A549 (cell line): ENCODE data around the gene EPS8L2. TPM values are rescaled to one million over a fixed set of nuclear protein-coding genes. Genes with fewer than 3 reads are reported as not detected.

Experiments
- ATAC-seq, 2 experiments: fragments of 200-7000 bp in 1 of 2; fragments of >200 bp in 1 of 2; cut with Nextera tagmentation in 1 of 2; cut with Tn5 transposase in 1 of 2; 3 replicates each; pipeline versions ENCODE4 v1.8.0 to v1.9.1; 2018 to 2020; ENCODE audit warnings: mild to moderate bottlenecking in 1 of 2, moderate library complexity in 1 of 2
- CTCF ChIA-PET: fragments of 300-600 bp; sonication (Branson Sonifier 250); formaldehyde crosslinking; extraction: SDS; loops from one replicate; lab custom pipeline; 2021; ENCODE audit warnings: antibody characterized with exemption, inconsistent platforms; lab: Yijun Ruan, JAX
- POLR2A ChIA-PET: fragments of 350-600 bp; formaldehyde crosslinking; extraction: SDS; loops from one replicate; lab custom pipeline; 2021; ENCODE audit warnings: antibody characterized with exemption, inconsistent platforms; lab: Yijun Ruan, JAX
- DNase-seq, 2 experiments: peaks; one replicate each; pipeline versions ENCODE4 v3.0.0 to v3.0.0-alpha.2; 2011 to 2016; ENCODE audit warnings: low read depth in 1 of 2, low spot score in 1 of 2
- FAIRE-seq: peaks from 2 replicates; lab custom pipeline; 2011; peaks lifted over from hg19 to GRCh38; lab: Jason Lieb, UNC
- H3K27ac ChIP-seq, 2 experiments: fragments of >200 bp; sonication (Bioruptor Twin); formaldehyde crosslinking; 3 replicates each; pipeline ENCODE4 v1.5.1; 2016 to 2017
- H3K4me1 ChIP-seq: fragments of >200 bp; sonication (Bioruptor Twin); formaldehyde crosslinking; 3 replicates; pipeline ENCODE4 v1.6.1; 2016
- H3K4me2 ChIP-seq: fragments of >200 bp; sonication (Bioruptor Twin); formaldehyde crosslinking; 3 replicates; pipeline ENCODE4 v1.6.1; 2016
- H3K4me3 ChIP-seq: fragments of >200 bp; sonication (Bioruptor Twin); formaldehyde crosslinking; 3 replicates; pipeline ENCODE4 v1.5.1; 2016
- H3K9me3 ChIP-seq: fragments of >200 bp; sonication (Bioruptor Twin); formaldehyde crosslinking; 3 replicates; pipeline ENCODE4 v1.6.1; 2016
- BHLHE40 ChIP-seq: IDR thresholded peaks from 2 replicates; pipeline ENCODE4 v1.6.1; 2012; ENCODE audit warnings: low read depth, low read length, inconsistent platforms
- CHD4 ChIP-seq: fragments of 200-600 bp; sonication (generic); IDR thresholded peaks from 2 replicates; pipeline ENCODE4 v1.6.1; 2016; ENCODE audit warnings: antibody characterized with exemption, mild to moderate bottlenecking, borderline replicate concordance
- EHMT2 ChIP-seq: fragments of 200-600 bp; sonication (generic); IDR thresholded peaks from 2 replicates; pipeline ENCODE4 v1.6.1; 2016; ENCODE audit warnings: antibody characterized with exemption, low read depth, mild to moderate bottlenecking, moderate library complexity
- EP300 ChIP-seq, 2 experiments: fragments of >200 bp; sonication (Bioruptor Twin); formaldehyde crosslinking; IDR thresholded peaks; 2 replicates in 1 of 2; 3 replicates in 1 of 2; pipeline ENCODE4 v1.6.1; 2016 to 2017
- ESRRA ChIP-seq: fragments of 150-350 bp; IDR thresholded peaks from 2 replicates; pipeline ENCODE4 v1.6.1; 2014; ENCODE audit warnings: mild to moderate bottlenecking, low read length, borderline replicate concordance
- FOSB ChIP-seq: fragments of 250-450 bp; sonication (Bioruptor Pico); IDR thresholded peaks from 2 replicates; pipeline ENCODE4 v1.5.0; 2020; ENCODE audit warnings: mild to moderate bottlenecking, moderate library complexity
- FOSL2 ChIP-seq, 2 experiments: fragments of 450-650 bp in 1 of 2; fragments of >200 bp in 1 of 2; sonication (Bioruptor Twin) in 1 of 2; formaldehyde crosslinking; IDR thresholded peaks; 2 replicates each; pipeline versions ENCODE4 v1.5.0 to v1.6.1; 2016 to 2020; ENCODE audit warnings: mild to moderate bottlenecking in 1 of 2, moderate library complexity in 1 of 2
- GATA3 ChIP-seq: IDR thresholded peaks from 2 replicates; pipeline ENCODE4 v1.6.1; 2012; ENCODE audit warnings: borderline replicate concordance
- HOXB5 ChIP-seq: fragments of 250-450 bp; sonication (Bioruptor Pico); IDR thresholded peaks from 2 replicates; pipeline ENCODE4 v1.5.0; 2020; ENCODE audit warnings: mild to moderate bottlenecking, moderate library complexity
- JUN ChIP-seq, 2 experiments: fragments of >200 bp; sonication (Bioruptor Twin); formaldehyde crosslinking; IDR thresholded peaks; 2 replicates in 1 of 2; 3 replicates in 1 of 2; pipeline ENCODE4 v1.6.1; 2016 to 2017
- NPAS2 ChIP-seq: fragments of 250-450 bp; sonication (Bioruptor Pico); IDR thresholded peaks from 2 replicates; pipeline ENCODE4 v1.8.0; 2022; ENCODE audit warnings: mild to moderate bottlenecking, moderate library complexity, borderline replicate concordance
- PHF8 ChIP-seq: fragments of 200-600 bp; sonication (generic); IDR thresholded peaks from 2 replicates; pipeline ENCODE4 v1.6.1; 2016; ENCODE audit warnings: low read depth, mild to moderate bottlenecking, antibody characterized with exemption, moderate library complexity, borderline replicate concordance
- POLR2A ChIP-seq: IDR thresholded peaks from 2 replicates; pipeline ENCODE4 v1.6.1; 2012; ENCODE audit warnings: mild to moderate bottlenecking, low read length
- POLR2AphosphoS2 ChIP-seq: conservative IDR thresholded peaks from 2 replicates; pipeline ENCODE4 v1.6.1; 2012; ENCODE audit warnings: low read length, improper control_type of control experiment, inconsistent platforms
- RAD21 ChIP-seq, 2 experiments: fragments of >200 bp in 1 of 2; sonication (Bioruptor Twin) in 1 of 2; formaldehyde crosslinking in 1 of 2; IDR thresholded peaks in 1 of 2; conservative IDR thresholded peaks in 1 of 2; 2 replicates in 1 of 2; 3 replicates in 1 of 2; pipeline ENCODE4 v1.6.1; 2012 to 2018; ENCODE audit warnings: inconsistent platforms in 1 of 2
- RFX5 ChIP-seq: fragments of 450-650 bp; IDR thresholded peaks from 2 replicates; pipeline ENCODE4 v1.7.1; 2014; ENCODE audit warnings: antibody characterized with exemption, mild to moderate bottlenecking, moderate library complexity
- TP53 ChIP-seq: fragments of 250-450 bp; sonication (Bioruptor Pico); IDR thresholded peaks from 2 replicates; pipeline ENCODE4 v1.5.0; 2021; ENCODE audit warnings: mild to moderate bottlenecking, moderate library complexity
- WGBS: methylation state at CpG from one replicate; pipeline ENCODE4 v1.1.6; 2017; ENCODE audit errors: missing lambda C conversion rate; 5-methylcytosine and 5-hydroxymethylcytosine counted together
- polyA plus RNA-seq, 4 experiments: library from polyadenylated mRNA; depleted of rRNA in 3 of 4; stranded (reverse); fragments of >200 nt; fragmentation: RNase III in 1 of 4; extraction: RNeasy Plus Mini Kit Qiagen cat#74134 plus additional on column Dnase treatment in 1 of 4; gene quantifications; 2 replicates in 3 of 4; 3 replicates in 1 of 4; pipeline ENCODE4 v1.2.3, GENCODE V29; 2011 to 2017
- TF ChIP-seq, protein P1 (sequence below): IDR thresholded peaks from 2 replicates; pipeline ENCODE4 v1.6.1; 2012
- TF ChIP-seq, protein P2 (sequence below): IDR thresholded peaks from 2 replicates; pipeline ENCODE4 v1.6.1; 2012; ENCODE audit warnings: low read depth, borderline replicate concordance
- TF ChIP-seq, protein P3 (sequence below): fragments of 250-450 bp; sonication (Bioruptor Pico); IDR thresholded peaks from 2 replicates; pipeline ENCODE4 v1.5.0; 2021; ENCODE audit warnings: mild to moderate bottlenecking, moderate library complexity, borderline replicate concordance
- TF ChIP-seq, protein P4 (sequence below): fragments of >200 bp; sonication (Bioruptor Twin); formaldehyde crosslinking; IDR thresholded peaks from 3 replicates; pipeline ENCODE4 v1.5.1; 2016
- TF ChIP-seq, protein P5 (sequence below): IDR thresholded peaks from 2 replicates; pipeline ENCODE4 v1.6.1; 2012

EPS8L2 gene
- polyA plus RNA-seq, 2 of the 4 experiments (the other 2 are of a cell fraction): 60.7 to 154 TPM

DNA sequence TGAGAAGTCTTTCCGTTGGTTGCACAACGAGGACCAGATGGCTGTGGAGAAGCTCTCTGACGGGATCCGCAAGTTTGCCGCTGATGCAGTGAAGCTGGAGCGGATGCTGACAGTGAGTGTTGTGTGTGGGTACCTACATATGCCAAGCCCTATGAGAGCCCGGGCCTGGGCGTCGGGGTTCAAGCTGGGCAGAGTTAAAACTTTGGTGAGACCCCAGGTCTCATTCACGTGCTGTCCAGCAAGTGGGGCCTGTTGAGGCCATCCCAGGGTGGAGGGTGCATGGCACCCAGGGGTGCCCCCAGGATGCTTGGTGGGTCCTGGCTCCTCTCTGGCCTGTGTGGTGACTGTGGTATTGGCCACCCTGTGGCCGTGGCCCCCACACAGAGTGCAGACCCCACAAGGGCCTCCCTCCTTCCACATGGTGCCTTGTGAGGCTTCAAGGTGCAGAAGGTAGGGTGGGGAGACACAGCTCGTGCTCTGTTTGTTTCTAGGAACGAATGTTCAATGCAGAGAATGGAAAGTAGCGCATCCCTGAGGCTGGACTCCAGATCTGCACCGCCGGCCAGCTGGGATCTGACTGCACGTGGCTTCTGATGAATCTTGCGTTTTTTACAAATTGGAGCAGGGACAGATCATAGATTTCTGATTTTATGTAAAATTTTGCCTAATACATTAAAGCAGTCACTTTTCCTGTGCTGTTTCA, 58.4 kb downstream of the EPS8L2 start:
- Histone ChIP-seq H3K4me2 (no peak overlapping the region), H3K9me3 (no peaks in the 10 kb centered on the region), H3K4me3 (no peak overlapping the region), H3K27ac (no peak overlapping the region), H3K4me1 (peaks cover 29% of the 10 kb centered on the region)
- TF ChIP-seq POLR2AphosphoS2 (no peak), JUN (IDR thresholded peaks at IDR 0.05) (no peak; a peak in 2 of 5 replicates), FOSB (CRISPR knock-in tag) (no peak), CHD4 (no peak), NPAS2 (CRISPR knock-in tag) (no peak), RFX5 (no peak), POLR2A (no peak), BHLHE40 (no peak), TP53 (no peak)
- TF ChIP-seq, protein P1, sequence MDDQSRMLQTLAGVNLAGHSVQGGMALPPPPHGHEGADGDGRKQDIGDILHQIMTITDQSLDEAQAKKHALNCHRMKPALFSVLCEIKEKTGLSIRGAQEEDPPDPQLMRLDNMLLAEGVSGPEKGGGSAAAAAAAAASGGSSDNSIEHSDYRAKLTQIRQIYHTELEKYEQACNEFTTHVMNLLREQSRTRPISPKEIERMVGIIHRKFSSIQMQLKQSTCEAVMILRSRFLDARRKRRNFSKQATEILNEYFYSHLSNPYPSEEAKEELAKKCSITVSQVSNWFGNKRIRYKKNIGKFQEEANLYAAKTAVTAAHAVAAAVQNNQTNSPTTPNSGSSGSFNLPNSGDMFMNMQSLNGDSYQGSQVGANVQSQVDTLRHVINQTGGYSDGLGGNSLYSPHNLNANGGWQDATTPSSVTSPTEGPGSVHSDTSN: no peak
- TF ChIP-seq, protein P2, sequence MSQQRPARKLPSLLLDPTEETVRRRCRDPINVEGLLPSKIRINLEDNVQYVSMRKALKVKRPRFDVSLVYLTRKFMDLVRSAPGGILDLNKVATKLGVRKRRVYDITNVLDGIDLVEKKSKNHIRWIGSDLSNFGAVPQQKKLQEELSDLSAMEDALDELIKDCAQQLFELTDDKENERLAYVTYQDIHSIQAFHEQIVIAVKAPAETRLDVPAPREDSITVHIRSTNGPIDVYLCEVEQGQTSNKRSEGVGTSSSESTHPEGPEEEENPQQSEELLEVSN: no peak
- no peak for FAIRE-seq
- ChIA-PET CTCF (interaction anchor here (0.6 to 5.4 kb wide), 12 partner anchors 8 to 210 kb away, joined by 3 to 44 read pairs (median 5); partner anchors contain the start of genes GATD1, TALDO1 and TMEM80), POLR2A (interaction anchor here (0.6 to 0.9 kb wide), 2 partner anchors 17 to 70 kb away, joined by 3 read pairs; partner anchors contain the start of genes DEAF1 and TALDO1)
- 90% methylated on average over 18 of the region's 18 CpGs for WGBS
- ATAC-seq: peak in 1 of 2 experiments; percentile 3; a peak in 3 of 6 replicates
- no peak for DNase-seq

DNA sequence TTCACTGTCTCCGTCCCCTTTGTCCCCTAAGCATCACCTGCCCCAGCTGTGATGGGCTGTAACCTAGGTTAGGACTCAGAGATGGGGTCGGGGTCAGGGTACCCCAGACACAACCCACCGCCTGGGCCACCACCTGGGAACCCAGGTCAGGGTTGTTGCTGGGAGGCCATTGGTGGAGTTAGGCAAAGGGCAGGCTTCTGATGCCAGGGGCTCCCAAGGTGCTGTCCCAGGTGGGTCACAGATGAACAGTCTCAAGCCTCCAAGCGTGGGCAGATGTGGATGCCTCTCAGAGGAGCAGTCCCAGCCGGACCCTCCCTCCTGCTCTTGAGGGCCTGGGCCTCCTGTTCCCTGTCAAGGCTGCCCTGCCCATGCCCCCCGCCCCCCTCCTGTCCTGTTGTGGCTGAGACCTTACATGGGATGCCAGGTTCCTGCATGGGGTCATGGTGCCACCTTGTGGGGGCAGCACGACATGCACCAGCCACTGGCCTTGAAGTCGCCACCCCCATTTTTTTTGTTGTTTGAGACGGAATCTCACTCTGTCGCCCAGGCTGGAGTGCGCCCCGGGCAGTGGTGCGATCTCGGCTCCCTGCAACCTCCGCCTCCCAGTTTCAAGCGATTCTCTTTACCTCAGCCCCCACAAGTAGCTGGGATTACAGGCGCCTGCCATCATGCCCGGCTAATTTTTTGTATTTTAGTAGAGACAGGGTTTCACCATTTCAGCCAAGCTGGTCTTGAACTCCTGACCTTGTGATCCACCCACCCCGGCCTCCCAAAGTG, 59.2 kb downstream of the EPS8L2 start:
- H3K4me2 ChIP-seq: no peak overlapping the region
- FAIRE-seq (no peak), DNase-seq (peak; percentile 60 to 82), ATAC-seq (peak; percentile 63 to 64)
- H3K4me3 ChIP-seq: no peak overlapping the region
- WGBS: 63% methylated on average over 16 of the region's 19 CpGs
- CTCF ChIA-PET: interaction anchor here (0.6 to 5.4 kb wide), 21 partner anchors 9 to 211 kb away, joined by 3 to 44 read pairs (median 4); partner anchors contain the start of genes GATD1, TALDO1 and TMEM80
- H3K9me3 ChIP-seq: no peaks in the 10 kb centered on the region
- peak overlapping the region in 1 of 2 experiments; percentile 56; a peak in 2 of 6 replicates for H3K27ac ChIP-seq
- peaks cover 29% of the 10 kb centered on the region for H3K4me1 ChIP-seq
- POLR2A ChIA-PET: interaction anchor here (0.9 kb wide), 1 partner anchor 18 kb away, joined by 3 read pairs; the partner anchor contains the start of gene TALDO1
- TF ChIP-seq POLR2AphosphoS2 (peak; percentile 81), RAD21 (conservative IDR thresholded peaks at IDR 0.05 in 1 of 2, IDR thresholded peaks at IDR 0.05 in 1 of 2) (peak; percentile 59 to 69), FOSB (CRISPR knock-in tag) (no peak), EHMT2 (no peak), RFX5 (no peak), FOSL2 (IDR thresholded peaks at IDR 0.05) (no peak), FOSL2 (CRISPR knock-in tag; IDR thresholded peaks at IDR 0.05) (no peak), ESRRA (no peak), EP300 (IDR thresholded peaks at IDR 0.05) (no peak), POLR2A (no peak), PHF8 (no peak), GATA3 (0 out of 2 replicates have a peak, but pooled peaks have one; percentile 18), TP53 (peak; percentile 88), HOXB5 (CRISPR knock-in tag) (no peak)
- TF ChIP-seq, protein P3, sequence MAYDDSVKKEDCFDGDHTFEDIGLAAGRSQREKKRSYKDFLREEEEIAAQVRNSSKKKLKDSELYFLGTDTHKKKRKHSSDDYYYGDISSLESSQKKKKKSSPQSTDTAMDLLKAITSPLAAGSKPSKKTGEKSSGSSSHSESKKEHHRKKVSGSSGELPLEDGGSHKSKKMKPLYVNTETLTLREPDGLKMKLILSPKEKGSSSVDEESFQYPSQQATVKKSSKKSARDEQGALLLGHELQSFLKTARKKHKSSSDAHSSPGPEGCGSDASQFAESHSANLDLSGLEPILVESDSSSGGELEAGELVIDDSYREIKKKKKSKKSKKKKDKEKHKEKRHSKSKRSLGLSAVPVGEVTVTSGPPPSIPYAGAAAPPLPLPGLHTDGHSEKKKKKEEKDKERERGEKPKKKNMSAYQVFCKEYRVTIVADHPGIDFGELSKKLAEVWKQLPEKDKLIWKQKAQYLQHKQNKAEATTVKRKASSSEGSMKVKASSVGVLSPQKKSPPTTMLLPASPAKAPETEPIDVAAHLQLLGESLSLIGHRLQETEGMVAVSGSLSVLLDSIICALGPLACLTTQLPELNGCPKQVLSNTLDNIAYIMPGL (CRISPR knock-in tag): 0 out of 2 replicates have a peak, but pooled peaks have one; percentile 40
- TF ChIP-seq, protein P4, sequence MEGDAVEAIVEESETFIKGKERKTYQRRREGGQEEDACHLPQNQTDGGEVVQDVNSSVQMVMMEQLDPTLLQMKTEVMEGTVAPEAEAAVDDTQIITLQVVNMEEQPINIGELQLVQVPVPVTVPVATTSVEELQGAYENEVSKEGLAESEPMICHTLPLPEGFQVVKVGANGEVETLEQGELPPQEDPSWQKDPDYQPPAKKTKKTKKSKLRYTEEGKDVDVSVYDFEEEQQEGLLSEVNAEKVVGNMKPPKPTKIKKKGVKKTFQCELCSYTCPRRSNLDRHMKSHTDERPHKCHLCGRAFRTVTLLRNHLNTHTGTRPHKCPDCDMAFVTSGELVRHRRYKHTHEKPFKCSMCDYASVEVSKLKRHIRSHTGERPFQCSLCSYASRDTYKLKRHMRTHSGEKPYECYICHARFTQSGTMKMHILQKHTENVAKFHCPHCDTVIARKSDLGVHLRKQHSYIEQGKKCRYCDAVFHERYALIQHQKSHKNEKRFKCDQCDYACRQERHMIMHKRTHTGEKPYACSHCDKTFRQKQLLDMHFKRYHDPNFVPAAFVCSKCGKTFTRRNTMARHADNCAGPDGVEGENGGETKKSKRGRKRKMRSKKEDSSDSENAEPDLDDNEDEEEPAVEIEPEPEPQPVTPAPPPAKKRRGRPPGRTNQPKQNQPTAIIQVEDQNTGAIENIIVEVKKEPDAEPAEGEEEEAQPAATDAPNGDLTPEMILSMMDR: peak; percentile 64
- TF ChIP-seq, protein P1: peak; percentile 64; the same call in 1 of the 2 replicates
- TF ChIP-seq, protein P5, sequence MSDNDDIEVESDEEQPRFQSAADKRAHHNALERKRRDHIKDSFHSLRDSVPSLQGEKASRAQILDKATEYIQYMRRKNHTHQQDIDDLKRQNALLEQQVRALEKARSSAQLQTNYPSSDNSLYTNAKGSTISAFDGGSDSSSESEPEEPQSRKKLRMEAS: peak; percentile 20; the same call in 1 of the 2 replicates
